EH (cell line): ENCODE measurements around the gene HES1.
A peak's percentile ranks its signal among the peaks of the same experiment; 100 is the strongest.
"Not testable (repeated sequence)": the region's sequence is repeated elsewhere in the genome, so short reads cannot be mapped to it uniquely, and the experiment has no call there.

Experiments used
- DNase-seq: peaks from one replicate; pipeline ENCODE4 v3.0.0-alpha.2; 2015; ENCODE audit warnings: low read depth

HES1 gene

GRCh38 chr3:194135806-194136518 lies at the start of gene HES1:
HES1 (plus strand) TSS chr3:194136148; CDS start chr3:194136381, 233 bp downstream.
- peak; percentile 99 for DNase-seq

GRCh38 chr3:194086388-194087075 lies 49.4 kb upstream of the HES1 start:
- peak; percentile 65 for DNase-seq

GRCh38 chr3:194087280-194087679 lies 48.7 kb upstream of the HES1 start:
- DNase-seq: no peak

- DNase-seq: peak; percentile 51
Observed at GRCh38 chr3:194087995-194088855, 47.7 kb upstream of the HES1 start.

- peak; percentile 100 for DNase-seq
Observed at GRCh38 chr3:194089357-194090177, 46.4 kb upstream of the HES1 start.

GRCh38 chr3:194090178-194090555 lies 45.8 kb upstream of the HES1 start:
- DNase-seq: not testable (repeated sequence)

- DNase-seq: no peak
Observed at GRCh38 chr3:194090716-194091115, 45.2 kb upstream of the HES1 start.

GRCh38 chr3:194091141-194091540 lies 44.8 kb upstream of the HES1 start:
- peak; percentile 90 for DNase-seq

- not testable (repeated sequence) for DNase-seq
Observed at GRCh38 chr3:194091897-194092296, 44.1 kb upstream of the HES1 start.

- DNase-seq: no peak
Observed at GRCh38 chr3:194092881-194093301, 43.1 kb upstream of the HES1 start.

GRCh38 chr3:194093842-194094241 lies 42.1 kb upstream of the HES1 start:
- no peak for DNase-seq

GRCh38 chr3:194095464-194095863 lies 40.5 kb upstream of the HES1 start:
- DNase-seq: peak; percentile 11

- DNase-seq: no peak
Observed at GRCh38 chr3:194095902-194096301, 40.0 kb upstream of the HES1 start.

- no peak for DNase-seq
Observed at GRCh38 chr3:194097141-194097882, 38.6 kb upstream of the HES1 start.

- DNase-seq: no peak
Observed at GRCh38 chr3:194098081-194098842, 37.7 kb upstream of the HES1 start.

GRCh38 chr3:194098843-194099183 lies 37.1 kb upstream of the HES1 start:
- no peak for DNase-seq

GRCh38 chr3:194099215-194099614 lies 36.7 kb upstream of the HES1 start:
- DNase-seq: no peak

GRCh38 chr3:194100856-194101390 lies 35.0 kb upstream of the HES1 start:
- no peak for DNase-seq

- no peak for DNase-seq
Observed at GRCh38 chr3:194101592-194102432, 34.1 kb upstream of the HES1 start.
